Kidney (tissue), 14 donors: ENCODE results near the gene CETP. TPM values are rescaled to one million over a fixed set of nuclear protein-coding genes. Genes with fewer than 3 reads are reported as not detected.

Source experiments
- DNase-seq, 5 donors: peaks; one replicate each; pipeline ENCODE4 v3.0.0-alpha.2; 2013 to 2020
- FAIRE-seq: peaks from 2 replicates; lab custom pipeline; 2012; peaks lifted over from hg19 to GRCh38; lab: Jason Lieb, UNC
- H3K27ac ChIP-seq, 2 donors: one replicate each; pipeline ENCODE4 v1.7.0; 2013; ENCODE audit warnings: low read depth in 2 of 2, low read length in 2 of 2, inconsistent platforms in 1 of 2
- H3K27me3 ChIP-seq: one replicate; pipeline ENCODE4 v1.7.1; 2013; ENCODE audit warnings: low read length, inconsistent platforms; ENCODE audit not compliant: control insufficient read depth, insufficient read depth
- H3K36me3 ChIP-seq, 3 donors: one replicate each; pipeline versions ENCODE4 v1.7.0 to v1.7.1; 2013; ENCODE audit warnings: low read length in 3 of 3, control low read depth in 1 of 3, inconsistent platforms in 1 of 3; ENCODE audit not compliant: insufficient read depth in 3 of 3, control insufficient read depth in 2 of 3
- H3K4me1 ChIP-seq, 3 donors: one replicate each; pipeline versions ENCODE4 v1.7.0 to v1.7.1; 2013; ENCODE audit warnings: low read length in 3 of 3, inconsistent platforms in 1 of 3, low read depth in 1 of 3; ENCODE audit not compliant: control insufficient read depth in 2 of 3, insufficient read depth in 2 of 3
- H3K4me3 ChIP-seq, 3 donors: one replicate each; pipeline versions ENCODE4 v1.7.0 to v1.8.1; 2013; ENCODE audit warnings: low read length in 3 of 3, control low read depth in 1 of 3, inconsistent platforms in 1 of 3
- H3K9ac ChIP-seq, 3 donors: one replicate each; pipeline versions ENCODE4 v1.7.0 to v1.7.1; 2013; ENCODE audit warnings: low read length in 3 of 3, control low read depth in 1 of 3, inconsistent platforms in 1 of 3
- H3K9me3 ChIP-seq, 3 donors: one replicate each; pipeline versions ENCODE4 v1.7.0 to v1.7.1; 2013; ENCODE audit warnings: low read length in 3 of 3, control low read depth in 1 of 3, inconsistent platforms in 1 of 3; ENCODE audit not compliant: control insufficient read depth in 2 of 3, insufficient read depth in 1 of 3
- intact Hi-C: fragments of 100-400 bp; cut with DNase I; formaldehyde crosslinking; loops from one replicate; pipeline ENCODE4 v1.11.1; 2022
- polyA plus RNA-seq: library from polyadenylated mRNA; stranded (reverse); fragments of 350-450 nt; fragmentation: Illumina TruSeq; extraction: RNeasy Lipid Tissue Mini Kit (QIAGEN cat#74804); gene quantifications from one replicate; pipeline ENCODE4 v1.2.3, GENCODE V29; 2014; ENCODE audit warnings: low read depth, low replicate concordance; ENCODE audit not compliant: insufficient read depth
- total RNA-seq: library from RNA; stranded (reverse); fragmentation: NEBNext Ultra II Directional; extraction: Animal tissue kit (Norgen Biotek cat#: 25700); gene quantifications from one replicate; pipeline ENCODE4 v1.2.1, GENCODE V29; 2021
- TF ChIP-seq, protein P1 (sequence below): IDR thresholded peaks from 3 replicates; pipeline ENCODE4 v1.5.1; 2012; ENCODE audit warnings: mild to moderate bottlenecking, moderate library complexity, borderline replicate concordance; ENCODE audit not compliant: insufficient read depth; ENCODE audit errors: extremely low read depth
- donor health status: control.
- donor health status: control.
- donor health status: control.
- donor health status: control.
- donor health status: control.
- donor health status: DM: yes; HTN: yes; CAD: no.
- donor health status: Normal renal cell carcinoma (clear cell type).

The CETP gene
- total and polyA plus RNA-seq, 2 donors from 2014 or later, result 1.3 to 2.1 TPM

DNA sequence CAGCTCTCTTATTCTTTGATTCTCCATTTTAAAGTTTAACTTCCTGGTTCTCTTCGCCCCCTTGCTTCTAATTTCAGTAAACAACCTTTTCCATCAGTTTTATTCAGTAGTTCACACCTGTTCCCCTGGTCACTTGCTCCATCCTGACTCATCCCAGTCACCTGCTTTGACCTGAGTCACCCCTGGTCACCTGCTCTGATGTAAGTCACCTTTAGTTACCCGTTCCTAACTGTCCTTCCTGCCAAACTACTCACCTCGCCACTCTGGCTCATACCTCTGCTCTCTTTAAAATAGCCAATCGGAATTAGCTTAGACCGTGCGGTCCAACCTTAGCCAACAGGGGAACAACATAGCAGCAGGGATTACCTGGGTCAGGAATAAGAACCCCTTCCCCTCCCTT is 22.9 kb downstream of the CETP start:
- DNase-seq, result peak in 1 of 5 donors; percentile 26
- H3K27ac ChIP-seq, result no peak overlapping the region
- peaks cover 0 to 17% (median 7%) of the 10 kb centered on the region in 3 donors for H3K4me1 ChIP-seq
- H3K27me3 ChIP-seq, result no peaks in the 10 kb centered on the region
- H3K9me3 ChIP-seq, result no peaks in the 10 kb centered on the region
- H3K4me3 ChIP-seq, result no peak overlapping the region
- FAIRE-seq, result no peak
- no peaks in the 10 kb centered on the region for H3K36me3 ChIP-seq
- H3K9ac ChIP-seq, result no peak overlapping the region
- TF ChIP-seq, protein P1, sequence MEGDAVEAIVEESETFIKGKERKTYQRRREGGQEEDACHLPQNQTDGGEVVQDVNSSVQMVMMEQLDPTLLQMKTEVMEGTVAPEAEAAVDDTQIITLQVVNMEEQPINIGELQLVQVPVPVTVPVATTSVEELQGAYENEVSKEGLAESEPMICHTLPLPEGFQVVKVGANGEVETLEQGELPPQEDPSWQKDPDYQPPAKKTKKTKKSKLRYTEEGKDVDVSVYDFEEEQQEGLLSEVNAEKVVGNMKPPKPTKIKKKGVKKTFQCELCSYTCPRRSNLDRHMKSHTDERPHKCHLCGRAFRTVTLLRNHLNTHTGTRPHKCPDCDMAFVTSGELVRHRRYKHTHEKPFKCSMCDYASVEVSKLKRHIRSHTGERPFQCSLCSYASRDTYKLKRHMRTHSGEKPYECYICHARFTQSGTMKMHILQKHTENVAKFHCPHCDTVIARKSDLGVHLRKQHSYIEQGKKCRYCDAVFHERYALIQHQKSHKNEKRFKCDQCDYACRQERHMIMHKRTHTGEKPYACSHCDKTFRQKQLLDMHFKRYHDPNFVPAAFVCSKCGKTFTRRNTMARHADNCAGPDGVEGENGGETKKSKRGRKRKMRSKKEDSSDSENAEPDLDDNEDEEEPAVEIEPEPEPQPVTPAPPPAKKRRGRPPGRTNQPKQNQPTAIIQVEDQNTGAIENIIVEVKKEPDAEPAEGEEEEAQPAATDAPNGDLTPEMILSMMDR, result no peak
- intact Hi-C loops, result no loop called here

- Histone ChIP-seq H3K27ac (no peak overlapping the region), H3K4me3 (no peak overlapping the region), H3K36me3 (no peaks in the 10 kb centered on the region), H3K4me1 (peaks cover 0 to 19% (median 7%) of the 10 kb centered on the region in 3 donors), H3K9ac (no peak overlapping the region), H3K27me3 (no peaks in the 10 kb centered on the region), H3K9me3 (no peaks in the 10 kb centered on the region)
- TF ChIP-seq, protein P1, result no peak
- intact Hi-C loops, result no loop called here
- no peak for FAIRE-seq
- peak in 1 of 5 donors; percentile 84 for DNase-seq
These were observed 23.7 kb downstream of the CETP start for GRCh38 chr16:56985288-56985961.

- Histone ChIP-seq H3K9me3 (no peaks in the 10 kb centered on the region), H3K27me3 (no peaks in the 10 kb centered on the region), H3K27ac (no peak overlapping the region), H3K4me1 (peaks cover 0 to 23% (median 7%) of the 10 kb centered on the region in 3 donors), H3K4me3 (no peak overlapping the region), H3K9ac (no peak overlapping the region), H3K36me3 (no peaks in the 10 kb centered on the region)
- no peak for DNase-seq
- TF ChIP-seq, protein P1, result no peak
- intact Hi-C loops, result no loop called here
- no peak for FAIRE-seq
These were observed 24.2 kb downstream of the CETP start for GRCh38 chr16:56985962-56986360.
